DND-41 (cell line): ENCODE results near the gene CTNNAL1.

Source experiments
- EZH2 ChIP-seq: IDR thresholded peaks from 3 replicates; pipeline ENCODE4 v1.6.1; 2012; ENCODE audit warnings: borderline replicate concordance, low read depth, mild to moderate bottlenecking, moderate library complexity, low read length, inconsistent platforms; ENCODE audit not compliant: severe bottlenecking
- TF ChIP-seq, protein P1 (sequence below): IDR thresholded peaks from 2 replicates; pipeline ENCODE4 v1.5.1; 2012; ENCODE audit warnings: borderline replicate concordance, low read length, moderate library complexity, mild to moderate bottlenecking; ENCODE audit not compliant: poor library complexity, severe bottlenecking; ENCODE audit errors: extremely low read depth

DNA sequence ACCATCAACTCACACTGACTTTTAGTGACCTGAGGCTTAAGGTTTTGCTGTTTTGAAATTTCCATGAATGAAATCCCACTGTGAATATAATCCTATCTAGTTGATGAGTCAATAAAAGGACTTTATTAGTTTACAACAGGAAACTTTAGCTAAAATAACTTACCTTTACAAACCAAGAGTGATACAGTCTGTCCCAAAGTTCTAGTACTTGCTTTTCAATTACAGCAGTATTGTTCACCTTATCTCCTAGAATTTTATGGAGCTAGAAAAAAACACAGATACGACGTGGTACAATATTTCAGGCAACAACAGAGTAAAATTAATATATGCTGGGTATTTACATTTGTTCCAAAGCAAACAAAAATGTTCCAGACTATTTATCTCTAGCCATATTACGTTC, 46.9 kb upstream of the CTNNAL1 start:
- no peak for TF ChIP-seq EZH2
- TF ChIP-seq, protein P1, sequence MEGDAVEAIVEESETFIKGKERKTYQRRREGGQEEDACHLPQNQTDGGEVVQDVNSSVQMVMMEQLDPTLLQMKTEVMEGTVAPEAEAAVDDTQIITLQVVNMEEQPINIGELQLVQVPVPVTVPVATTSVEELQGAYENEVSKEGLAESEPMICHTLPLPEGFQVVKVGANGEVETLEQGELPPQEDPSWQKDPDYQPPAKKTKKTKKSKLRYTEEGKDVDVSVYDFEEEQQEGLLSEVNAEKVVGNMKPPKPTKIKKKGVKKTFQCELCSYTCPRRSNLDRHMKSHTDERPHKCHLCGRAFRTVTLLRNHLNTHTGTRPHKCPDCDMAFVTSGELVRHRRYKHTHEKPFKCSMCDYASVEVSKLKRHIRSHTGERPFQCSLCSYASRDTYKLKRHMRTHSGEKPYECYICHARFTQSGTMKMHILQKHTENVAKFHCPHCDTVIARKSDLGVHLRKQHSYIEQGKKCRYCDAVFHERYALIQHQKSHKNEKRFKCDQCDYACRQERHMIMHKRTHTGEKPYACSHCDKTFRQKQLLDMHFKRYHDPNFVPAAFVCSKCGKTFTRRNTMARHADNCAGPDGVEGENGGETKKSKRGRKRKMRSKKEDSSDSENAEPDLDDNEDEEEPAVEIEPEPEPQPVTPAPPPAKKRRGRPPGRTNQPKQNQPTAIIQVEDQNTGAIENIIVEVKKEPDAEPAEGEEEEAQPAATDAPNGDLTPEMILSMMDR: no peak
